Muscle of arm (tissue), 14 donors: ENCODE data around the gene APLP2. TPM values are rescaled to one million over a fixed set of nuclear protein-coding genes. Genes with fewer than 3 reads are reported as not detected.
A peak's percentile ranks its signal among the peaks of the same experiment; 100 is the strongest.
"Not testable (repeated sequence)": the region's sequence is repeated elsewhere in the genome, so short reads cannot be mapped to it uniquely, and the experiment has no call there.

Experiments
- DNase-seq: peaks from one replicate; pipeline ENCODE4 v3.0.0-alpha.2; 2013
- long read RNA-seq, 11 donors: transcript quantifications; one replicate each; lab custom pipeline, GENCODE V29; 2026
- polyA plus RNA-seq, 12 donors: library from polyadenylated mRNA; unstranded; fragments of 120-200 nt; gene quantifications; one replicate each; pipeline ENCODE4 v1.2.1, GENCODE V29; 2013; ENCODE audit not compliant: insufficient read length in 12 of 12

APLP2 gene
- 100 to 1,000 TPM; 122 to 365 (median 146) TPM for polyA plus RNA-seq
- long read RNA-seq, donor 1, transcript APLP2-210 (16 exons, 2,530 nt), result major isoform, 16 of 403 reads
- long read RNA-seq, donor 1, transcript APLP2-215 (3 exons, 1,322 nt), result minor isoform, 8 of 403 reads
- long read RNA-seq, donor 1, transcript APLP2-203 (17 exons, 3,270 nt), result minor isoform, 7 of 403 reads
- long read RNA-seq, donor 1, transcript APLP2-207 (2 exons, 1,590 nt), result major isoform, 16 of 403 reads
- long read RNA-seq, donor 1, partial matches to known transcripts, result 353 of 403 reads
- long read RNA-seq, donor 1, other reads (novel, unspliced or antisense), result 0 of 403 reads
- long read RNA-seq, donor 2, transcript APLP2-210 (16 exons, 2,530 nt), result major isoform, 7 of 65 reads
- long read RNA-seq, donor 2, transcript APLP2-203 (17 exons, 3,270 nt), result major isoform, 7 of 65 reads
- long read RNA-seq, donor 2, partial matches to known transcripts, result 48 of 65 reads
- long read RNA-seq, donor 2, other reads (novel, unspliced or antisense), result 0 of 65 reads
- long read RNA-seq, donor 3, transcript APLP2-210 (16 exons, 2,530 nt), result major isoform, 7 of 22 reads
- long read RNA-seq, donor 3, partial matches to known transcripts, result 11 of 22 reads
- long read RNA-seq, donor 3, other reads (novel, unspliced or antisense), result 0 of 22 reads
- long read RNA-seq, donor 4, partial matches to known transcripts, result 18 of 23 reads
- long read RNA-seq, donor 4, other reads (novel, unspliced or antisense), result 0 of 23 reads
- long read RNA-seq, donor 5, result 0 reads
- long read RNA-seq, donor 6, transcript APLP2-210 (16 exons, 2,530 nt), result major isoform, 5 of 26 reads
- long read RNA-seq, donor 6, partial matches to known transcripts, result 15 of 26 reads
- long read RNA-seq, donor 6, other reads (novel, unspliced or antisense), result 0 of 26 reads
- long read RNA-seq, donor 7, partial matches to known transcripts, result 17 of 23 reads
- long read RNA-seq, donor 7, other reads (novel, unspliced or antisense), result 0 of 23 reads
- long read RNA-seq, donor 8, transcript APLP2-210 (16 exons, 2,530 nt), result minor isoform, 7 of 63 reads
- long read RNA-seq, donor 8, transcript APLP2-203 (17 exons, 3,270 nt), result major isoform, 8 of 63 reads
- long read RNA-seq, donor 8, transcript APLP2-215 (3 exons, 1,322 nt), result minor isoform, 5 of 63 reads
- long read RNA-seq, donor 8, partial matches to known transcripts, result 42 of 63 reads
- long read RNA-seq, donor 8, other reads (novel, unspliced or antisense), result 0 of 63 reads
- long read RNA-seq, donor 9, transcript APLP2-210 (16 exons, 2,530 nt), result major isoform, 8 of 36 reads
- long read RNA-seq, donor 9, transcript APLP2-203 (17 exons, 3,270 nt), result minor isoform, 5 of 36 reads
- long read RNA-seq, donor 9, partial matches to known transcripts, result 19 of 36 reads
- long read RNA-seq, donor 9, other reads (novel, unspliced or antisense), result 0 of 36 reads
- long read RNA-seq, donor 10, transcript APLP2-210 (16 exons, 2,530 nt), result major isoform, 16 of 61 reads
- long read RNA-seq, donor 10, partial matches to known transcripts, result 37 of 61 reads
- long read RNA-seq, donor 10, other reads (novel, unspliced or antisense), result 0 of 61 reads
- long read RNA-seq, donor 11, transcript APLP2-210 (16 exons, 2,530 nt), result major isoform, 6 of 64 reads
- long read RNA-seq, donor 11, partial matches to known transcripts, result 52 of 64 reads
- long read RNA-seq, donor 11, other reads (novel, unspliced or antisense), result 0 of 64 reads

DNA sequence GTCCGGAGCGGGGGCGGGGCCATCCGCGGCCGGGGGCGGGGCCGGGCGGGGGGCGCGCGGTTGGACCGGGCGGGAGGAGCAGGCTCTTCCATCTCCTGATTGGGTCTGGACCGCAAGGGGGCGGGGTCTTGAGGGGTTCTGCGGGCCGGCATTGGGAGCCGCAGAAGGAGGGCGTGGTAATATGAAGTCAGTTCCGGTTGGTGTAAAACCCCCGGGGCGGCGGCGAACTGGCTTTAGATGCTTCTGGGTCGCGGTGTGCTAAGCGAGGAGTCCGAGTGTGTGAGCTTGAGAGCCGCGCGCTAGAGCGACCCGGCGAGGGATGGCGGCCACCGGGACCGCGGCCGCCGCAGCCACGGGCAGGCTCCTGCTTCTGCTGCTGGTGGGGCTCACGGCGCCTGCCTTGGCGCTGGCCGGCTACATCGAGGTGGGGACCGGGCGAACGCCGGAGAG lies at the start of gene APLP2:
APLP2 (plus strand) TSS at position 236 of the 450 bp plus-strand sequence; CDS start at position 320, 84 bp downstream.
- DNase-seq, result peak; percentile 98

DNA sequence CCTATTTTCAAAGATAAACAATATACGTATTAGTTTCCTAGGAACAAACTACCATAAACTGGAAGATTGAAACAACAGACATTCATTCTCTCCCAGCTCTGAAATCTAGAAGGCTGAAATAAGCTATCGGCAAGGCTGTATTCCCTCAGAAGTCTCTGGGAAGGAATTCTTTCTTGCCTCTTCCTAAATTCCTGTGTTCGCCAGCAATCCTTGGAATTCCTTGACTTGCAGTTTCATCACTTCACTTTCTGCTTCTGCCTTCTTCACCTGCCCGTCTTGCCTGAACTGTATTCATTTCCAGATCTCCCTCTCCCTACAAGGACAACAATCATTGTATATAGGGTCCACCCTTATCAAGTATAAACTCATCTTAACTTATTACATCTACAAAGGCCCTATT lies 49.4 kb upstream of the APLP2 start:
- no peak for DNase-seq

DNA sequence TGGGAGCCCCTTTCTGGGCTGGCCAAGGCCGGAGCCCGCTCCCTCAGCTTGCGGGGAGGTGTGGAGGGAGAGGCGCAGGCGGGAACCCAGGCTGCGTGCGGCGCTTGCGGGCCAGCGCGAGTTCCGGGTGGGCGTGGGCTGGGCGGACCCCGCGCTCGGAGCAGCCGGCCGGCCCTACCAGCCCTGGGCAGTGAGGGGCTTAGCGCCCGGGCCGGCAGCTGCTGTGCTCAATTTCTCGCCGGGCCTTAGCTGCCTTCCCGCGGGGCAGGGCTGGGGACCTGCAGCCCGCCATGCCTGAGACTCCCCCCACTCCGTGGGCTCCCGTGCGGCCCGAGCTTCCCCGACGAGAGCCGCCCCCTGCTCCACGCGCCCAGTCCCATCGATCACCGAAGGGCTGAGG lies 48.1 kb upstream of the APLP2 start:
- not testable (repeated sequence) for DNase-seq

DNA sequence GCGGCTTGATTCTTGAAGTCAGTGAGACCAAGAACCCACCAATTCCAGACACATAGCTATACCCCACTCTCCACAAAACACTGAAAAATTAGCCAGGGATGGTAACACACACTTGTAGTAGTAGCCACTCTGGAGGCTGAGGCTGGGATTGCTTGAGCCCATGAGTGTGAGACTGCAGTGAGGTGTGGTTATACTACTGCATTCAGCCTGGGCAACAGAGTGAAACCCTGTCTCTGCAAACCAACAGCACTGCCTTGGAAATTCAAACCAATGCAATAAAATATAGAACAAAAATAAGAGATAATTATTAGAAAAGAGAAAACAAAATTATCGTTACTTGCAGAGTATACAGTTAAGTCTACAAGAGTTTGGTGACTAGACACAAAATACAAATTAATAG lies 46.9 kb upstream of the APLP2 start:
- DNase-seq, result no peak

DNA sequence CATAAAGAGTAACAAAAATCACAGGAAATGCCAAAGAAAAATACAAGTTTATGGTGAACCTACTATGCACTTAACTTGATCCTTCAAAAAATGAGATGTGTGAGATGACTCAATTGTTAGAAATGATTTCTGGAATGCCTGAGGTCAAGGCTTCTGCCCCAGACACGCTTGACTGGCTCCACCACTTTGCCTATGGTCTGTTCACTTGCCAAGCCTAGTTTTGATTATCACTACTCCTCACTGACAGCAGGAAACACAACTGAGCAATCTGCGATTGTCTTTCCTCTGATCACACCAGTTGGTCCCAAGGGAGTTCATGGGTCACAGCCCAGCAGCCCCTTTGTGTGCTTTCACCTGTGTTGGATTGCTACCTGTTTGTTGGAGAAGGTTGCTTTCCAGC lies 46.5 kb upstream of the APLP2 start:
- DNase-seq, result no peak

DNA sequence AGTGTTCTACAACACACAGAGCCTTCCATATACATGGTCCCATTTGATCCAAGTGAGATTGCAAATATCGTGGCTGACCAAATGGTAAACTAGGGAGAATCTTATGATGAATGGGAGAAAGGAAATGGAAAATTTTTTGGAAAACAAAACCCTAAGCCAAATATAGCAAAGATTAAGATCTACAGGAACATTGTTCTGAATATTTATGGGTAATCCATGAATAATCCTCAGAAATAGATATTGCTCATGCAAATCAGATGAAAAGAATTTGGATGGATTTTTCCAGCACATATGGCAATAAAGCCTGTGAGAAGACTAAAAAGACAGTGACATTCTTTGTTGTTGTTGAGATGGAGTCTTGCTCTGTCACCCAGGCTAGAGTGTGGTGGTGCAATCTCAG lies 45.3 kb upstream of the APLP2 start:
- DNase-seq, result no peak

DNA sequence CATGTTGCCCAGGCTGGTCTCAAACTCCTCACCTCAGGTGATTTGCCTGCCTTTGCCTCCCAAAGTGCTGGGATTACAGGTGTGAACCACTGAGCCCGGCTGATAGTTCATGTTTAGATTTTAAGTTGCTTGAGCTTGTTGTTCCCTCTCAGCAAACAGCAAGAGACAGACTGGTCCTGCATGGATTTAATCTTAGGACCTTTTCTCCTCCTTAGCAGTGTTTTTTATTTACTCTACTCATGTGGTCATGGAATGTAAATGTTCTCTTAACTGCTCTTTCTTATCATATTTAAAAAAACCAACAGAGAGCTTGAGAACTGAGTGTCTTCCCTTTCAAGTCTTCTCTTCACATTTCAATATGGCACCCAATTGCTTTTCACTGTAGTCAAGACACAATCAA lies 44.3 kb upstream of the APLP2 start:
- DNase-seq, result no peak

DNA sequence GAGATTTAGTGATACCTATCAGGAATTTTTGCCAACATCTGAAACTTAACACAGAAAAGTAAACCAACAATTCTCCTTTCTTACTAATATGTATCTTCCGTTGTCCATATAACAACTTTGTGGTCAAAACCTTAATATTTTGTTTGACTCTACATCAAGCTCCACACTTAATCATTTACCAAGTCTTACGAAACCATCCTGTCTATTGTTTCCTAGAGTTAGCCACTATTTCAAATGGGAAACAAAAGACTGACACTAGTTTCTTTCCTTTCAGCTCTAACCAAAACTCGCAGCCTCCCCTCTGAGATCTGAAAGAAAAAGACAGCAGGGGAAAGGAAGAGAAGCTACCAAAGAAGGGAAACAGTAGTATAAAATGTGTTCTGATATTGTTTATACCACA lies 40.6 kb upstream of the APLP2 start:
- DNase-seq, result no peak

DNA sequence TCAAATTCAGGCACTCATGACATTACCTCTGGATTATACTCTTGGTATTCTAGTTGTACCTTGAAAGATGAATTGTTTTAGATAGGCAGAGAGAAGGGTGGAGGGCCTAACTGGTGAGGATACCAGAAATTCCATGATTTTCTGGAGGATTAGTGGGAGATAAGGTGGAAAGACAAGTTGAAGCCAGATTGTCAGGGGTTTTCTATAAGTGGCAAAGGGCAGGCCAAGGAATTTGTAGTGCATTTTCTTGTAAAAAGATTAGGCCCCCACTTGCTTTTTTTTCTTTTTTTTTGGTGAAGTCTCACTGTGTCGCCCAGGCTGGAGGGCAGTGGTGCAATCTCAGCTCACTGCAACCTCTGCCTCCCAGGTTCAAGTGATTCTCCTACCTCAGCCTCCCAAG lies 38.6 kb upstream of the APLP2 start:
- DNase-seq, result no peak

DNA sequence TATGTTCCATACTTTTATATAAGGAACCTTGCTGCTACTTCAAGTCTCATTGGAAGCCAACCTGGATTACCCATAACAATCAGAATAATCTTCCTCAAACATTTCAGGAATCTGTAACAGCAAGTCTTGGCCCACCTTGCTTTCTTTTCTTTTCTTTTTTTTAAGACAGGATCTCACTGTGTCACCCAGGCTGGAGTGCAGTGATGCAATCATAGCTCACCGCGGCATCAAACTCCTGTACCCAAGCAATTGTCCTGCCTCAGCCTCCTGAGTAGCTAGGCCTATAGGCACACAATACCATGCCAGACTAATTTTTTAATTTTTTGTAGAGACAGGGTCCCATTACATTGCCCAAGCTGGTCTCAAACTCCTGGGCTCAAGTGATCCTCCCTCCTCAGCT lies 37.7 kb upstream of the APLP2 start:
- DNase-seq, result no peak

DNA sequence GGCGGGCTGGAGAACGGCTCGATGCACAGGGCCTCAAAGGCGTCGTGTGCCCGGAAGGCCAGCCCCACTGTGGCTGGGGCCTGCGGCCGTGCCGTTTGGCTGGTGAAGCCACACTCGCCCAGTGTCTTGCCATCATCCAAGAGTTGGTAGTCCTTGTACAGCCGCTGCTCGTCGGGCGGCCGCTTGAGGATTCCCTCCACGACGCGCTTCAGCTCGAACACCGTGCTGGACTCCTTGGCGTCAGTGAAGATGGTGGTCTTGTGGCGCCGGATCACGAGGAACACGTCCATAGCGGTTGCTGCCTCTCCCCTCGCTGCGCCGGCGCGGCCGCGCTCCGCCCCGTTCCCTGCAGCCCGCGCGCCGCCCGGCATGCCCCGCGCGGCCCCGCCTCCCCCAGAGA lies 36.8 kb upstream of the APLP2 start:
- DNase-seq, result no peak

DNA sequence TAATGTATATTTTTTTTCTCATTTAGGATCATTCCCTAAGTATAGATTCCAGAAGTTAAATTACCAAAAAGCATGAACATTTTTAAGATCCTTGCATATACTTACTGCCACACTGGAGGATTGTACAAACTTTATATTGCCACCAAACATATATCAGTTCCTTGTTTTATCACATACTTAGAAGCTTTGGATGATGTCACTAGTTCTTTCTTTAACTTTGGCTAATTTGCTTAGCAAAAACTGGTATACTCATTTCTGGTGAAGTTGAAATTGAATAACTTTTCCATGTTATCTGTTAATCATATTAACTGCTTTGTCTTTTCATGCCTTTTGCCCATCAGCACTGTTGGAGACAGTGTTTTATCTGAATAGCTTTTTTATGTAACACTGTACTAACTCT lies 35.5 kb upstream of the APLP2 start:
- DNase-seq, result no peak

DNA sequence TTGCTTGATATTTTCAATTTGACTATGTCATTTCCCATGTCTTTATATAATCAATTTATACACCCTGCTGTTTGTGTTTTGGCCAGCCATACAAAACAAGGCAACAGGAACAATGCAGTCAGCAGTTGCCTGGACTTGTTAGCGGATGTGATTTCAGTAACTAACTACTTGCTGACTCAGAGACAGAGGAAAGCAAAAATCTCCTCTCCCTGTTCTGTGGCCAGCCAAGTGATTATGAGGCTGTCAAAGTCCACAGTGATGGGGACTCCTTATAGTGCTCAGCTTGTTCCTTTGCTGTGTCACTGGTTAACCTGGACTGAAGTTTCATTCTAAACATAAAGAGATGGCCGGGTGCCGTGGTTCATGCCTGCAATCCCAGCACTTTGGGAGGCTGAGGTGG lies 32.6 kb upstream of the APLP2 start:
- no peak for DNase-seq

DNA sequence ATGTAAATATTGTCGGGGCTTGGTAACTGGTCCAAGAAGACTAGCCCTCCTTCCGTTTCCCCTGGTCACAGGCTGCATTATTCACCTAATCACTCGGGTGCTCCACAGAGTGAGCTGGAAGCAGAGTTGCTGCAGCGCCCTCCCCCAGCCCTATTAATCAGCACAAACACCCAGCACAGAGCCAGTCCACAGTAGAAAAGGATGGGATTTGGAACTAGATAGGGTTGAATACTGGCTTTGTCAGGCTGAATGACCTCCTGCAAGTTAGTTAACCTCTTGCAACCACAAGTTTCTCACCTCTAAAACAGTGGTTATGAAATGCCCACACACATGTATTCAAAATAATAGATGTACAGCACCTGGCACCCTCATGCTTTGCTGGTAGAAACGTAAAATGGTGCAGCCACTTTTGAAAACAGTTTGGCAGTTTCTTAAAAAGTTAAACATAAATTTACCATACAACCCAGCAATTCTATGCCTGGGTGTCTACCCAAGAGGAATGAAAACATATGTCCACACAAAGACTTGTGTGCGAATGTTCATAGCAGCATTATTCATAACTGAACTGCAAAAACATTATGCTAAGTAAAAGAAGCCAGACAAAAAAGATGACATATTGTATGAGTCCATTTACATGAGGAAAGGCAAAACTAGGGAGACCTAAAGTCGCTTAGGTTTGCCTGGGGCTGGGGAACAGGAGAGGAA lies 31.7 kb upstream of the APLP2 start:
- no peak for DNase-seq

DNA sequence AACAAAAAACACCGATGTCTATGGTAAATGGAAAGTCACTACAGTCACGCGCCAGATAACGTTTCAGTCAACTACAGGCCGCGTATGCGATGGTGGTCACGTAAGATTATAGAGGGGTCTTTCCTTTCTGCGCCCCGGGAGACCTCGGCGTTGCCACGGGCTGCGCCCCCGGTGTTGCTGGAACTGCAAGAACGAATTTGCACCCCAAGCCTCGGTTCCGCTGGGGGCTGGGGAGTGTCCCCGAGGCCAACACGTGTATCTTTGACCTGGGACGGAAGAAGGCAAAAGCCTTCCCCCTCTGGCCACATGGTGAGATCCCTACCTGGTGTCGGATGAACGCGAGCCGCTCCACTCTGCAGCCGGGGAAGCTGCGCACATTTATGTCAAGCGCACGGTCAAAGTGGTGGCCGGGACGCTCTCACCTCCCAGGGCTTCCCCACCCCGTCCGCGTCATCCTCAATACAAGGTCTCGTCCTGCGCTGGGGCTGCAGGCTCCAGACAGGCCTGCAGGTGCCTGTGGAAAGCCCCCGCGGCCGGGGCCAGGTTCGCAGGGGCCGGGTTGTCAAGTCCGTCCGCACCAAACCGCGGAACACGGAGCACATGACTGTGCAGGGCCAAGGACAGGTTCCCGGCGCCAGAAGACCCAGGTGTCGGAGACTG lies 29.3 kb upstream of the APLP2 start:
- DNase-seq, result no peak

DNA sequence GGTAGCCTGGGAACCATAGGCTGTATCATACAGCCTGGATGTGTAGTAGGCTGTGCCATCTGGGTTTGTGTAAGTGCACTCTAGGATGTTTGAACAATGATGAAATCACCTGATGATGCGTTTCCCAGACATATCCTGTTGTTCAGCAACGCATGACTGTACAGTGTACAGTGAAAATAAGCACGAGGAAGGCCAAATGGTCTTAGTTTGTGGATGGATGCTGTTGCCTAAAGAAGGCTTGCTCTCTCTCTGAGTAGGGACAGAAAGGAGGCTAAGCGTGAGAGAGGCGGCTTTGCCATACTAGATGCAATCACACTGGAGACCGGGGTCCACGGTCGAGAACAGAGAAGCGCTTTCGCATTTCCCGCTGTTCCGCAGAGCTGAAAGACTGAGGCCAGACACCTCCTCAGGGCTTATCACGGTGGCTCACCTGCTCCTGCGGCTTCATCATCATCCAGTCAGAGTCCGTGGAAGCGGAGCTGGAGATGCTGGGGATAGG lies 27.6 kb upstream of the APLP2 start:
- peak; percentile 26 for DNase-seq

DNA sequence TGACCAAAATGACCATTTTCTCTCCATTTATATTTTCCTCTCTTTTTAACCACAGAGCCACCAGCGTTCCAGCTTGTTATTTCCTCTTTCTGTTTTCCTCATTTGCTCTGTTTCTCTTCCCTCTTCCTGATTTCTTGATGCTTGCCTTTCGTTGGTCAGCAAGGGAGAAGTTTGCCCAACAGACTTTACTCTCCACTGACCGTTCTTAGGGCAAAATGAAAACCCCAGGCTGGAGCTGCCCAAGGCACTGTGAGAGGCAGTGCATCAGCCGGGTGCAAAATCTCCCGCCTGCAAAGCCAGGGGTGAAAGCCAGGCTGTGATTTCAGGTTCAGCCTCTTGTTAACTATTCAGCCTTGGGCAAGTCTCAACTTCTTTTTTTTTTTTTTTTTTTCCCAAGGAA lies 26.1 kb upstream of the APLP2 start:
- DNase-seq, result no peak

DNA sequence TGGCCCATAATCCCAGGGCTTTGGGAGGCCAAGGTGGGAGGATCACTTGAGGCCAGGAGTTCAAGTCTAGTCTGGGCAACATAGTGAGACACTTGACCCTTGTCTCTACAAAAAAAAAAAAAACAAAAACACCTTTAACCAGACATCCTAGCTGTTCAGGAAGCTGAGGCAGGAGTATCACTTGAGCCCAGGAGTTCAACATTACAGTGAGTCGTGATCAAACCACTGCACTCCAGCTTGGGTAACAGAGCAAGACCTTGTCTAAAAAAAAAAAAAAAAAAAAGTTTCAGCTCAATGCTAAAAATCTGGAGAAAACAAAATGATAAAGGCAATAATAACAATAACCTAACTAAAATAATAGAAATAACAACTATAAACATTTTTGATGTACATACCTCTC lies 22.6 kb upstream of the APLP2 start:
- no peak for DNase-seq

DNA sequence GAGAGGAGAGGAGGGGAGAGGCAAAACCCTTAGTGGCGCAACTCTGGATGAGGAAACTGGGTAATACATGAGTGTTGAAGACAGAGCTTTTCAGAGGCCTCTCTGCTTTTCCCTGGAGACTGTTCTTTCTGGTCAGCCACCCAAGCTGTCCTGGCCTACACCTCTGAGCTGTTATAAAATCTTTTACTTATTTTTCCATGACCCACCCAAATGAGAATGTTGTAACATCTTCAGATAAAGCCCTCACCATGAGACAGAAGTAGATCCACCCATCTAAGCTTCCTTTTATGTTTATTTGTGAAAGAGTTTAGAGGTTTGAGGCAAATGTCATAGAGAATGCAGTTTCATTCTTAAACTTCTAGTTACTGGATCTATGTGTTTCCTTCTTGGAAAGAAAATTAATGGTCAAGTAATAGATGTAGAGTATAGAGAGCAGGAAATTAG lies 20.3 kb upstream of the APLP2 start:
- DNase-seq, result no peak

DNA sequence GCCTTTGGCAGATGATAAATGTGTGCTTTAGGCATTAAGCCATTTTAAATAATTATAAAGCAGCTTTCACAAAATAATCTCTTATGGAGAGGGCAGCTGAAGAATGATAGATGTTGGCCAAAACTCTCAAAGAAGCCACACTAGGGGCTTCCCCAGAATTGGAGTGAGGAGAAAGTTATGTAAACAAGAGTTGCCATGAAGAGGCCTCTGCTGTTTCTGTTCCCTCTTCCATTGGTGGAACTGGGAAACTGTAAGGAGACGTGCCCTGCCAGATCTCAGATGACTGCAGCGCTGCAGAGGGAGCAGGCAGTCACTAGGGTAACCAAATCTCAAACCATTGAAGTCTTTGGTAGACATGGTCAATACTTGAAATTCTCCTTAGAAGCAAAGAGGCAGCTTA lies 19.4 kb upstream of the APLP2 start:
- DNase-seq, result no peak
